OCI-LY1 (cell line): ENCODE results near the gene MBOAT2.

Source experiments
- H2AFZ ChIP-seq: fragments of 200-600 bp; sonication (generic), shearing (Covaris generic); 2 replicates; pipeline ENCODE4 v1.6.0; 2014; ENCODE audit warnings: antibody characterized with exemption, mild to moderate bottlenecking, low read length
- H3F3A ChIP-seq: fragments of 200-600 bp; sonication (generic), shearing (Covaris generic); 2 replicates; pipeline ENCODE4 v1.6.0; 2014; ENCODE audit warnings: mild to moderate bottlenecking, antibody characterized with exemption, low read length, moderate library complexity; ENCODE audit not compliant: insufficient read depth
- H3K27ac ChIP-seq: fragments of 200-600 bp; sonication (generic); 2 replicates; pipeline ENCODE4 v1.5.1; 2014; ENCODE audit warnings: low read length, mixed run types, mild to moderate bottlenecking, low read depth; ENCODE audit not compliant: poor library complexity, severe bottlenecking
- H3K27me3 ChIP-seq: fragments of 200-600 bp; sonication (generic); 2 replicates; pipeline ENCODE4 v1.6.0; 2014; ENCODE audit warnings: antibody characterized with exemption, mild to moderate bottlenecking, low read length, moderate library complexity; ENCODE audit not compliant: insufficient read depth
- H3K36me3 ChIP-seq: fragments of 200-600 bp; sonication (generic); 2 replicates; pipeline ENCODE4 v1.6.1; 2014; ENCODE audit warnings: mild to moderate bottlenecking, antibody characterized with exemption, low read length, moderate library complexity, mixed read lengths; ENCODE audit not compliant: insufficient read depth
- H3K4me1 ChIP-seq: fragments of 200-600 bp; sonication (generic); 2 replicates; pipeline ENCODE4 v1.5.1; 2014; ENCODE audit warnings: mild to moderate bottlenecking, low read length, moderate library complexity; ENCODE audit not compliant: insufficient read depth, severe bottlenecking
- H3K4me2 ChIP-seq: fragments of 200-600 bp; sonication (generic), shearing (Covaris generic); 2 replicates; pipeline ENCODE4 v1.6.1; 2014; ENCODE audit warnings: low read length
- H3K4me3 ChIP-seq: fragments of 200-600 bp; sonication (generic); 2 replicates; pipeline ENCODE4 v1.5.1; 2014; ENCODE audit warnings: low read length, low read depth, mild to moderate bottlenecking, mixed read lengths; ENCODE audit not compliant: poor library complexity, severe bottlenecking
- H3K79me2 ChIP-seq: fragments of 200-600 bp; shearing (Covaris generic); 2 replicates; pipeline ENCODE4 v1.6.1; 2016; ENCODE audit warnings: mixed run types, low read length, mixed read lengths; ENCODE audit not compliant: insufficient read depth
- H3K9ac ChIP-seq: fragments of 200-600 bp; sonication (generic), shearing (Covaris generic); 2 replicates; pipeline ENCODE4 v1.6.1; 2014; ENCODE audit warnings: mild to moderate bottlenecking, low read length, mixed read lengths
- H3K9me2 ChIP-seq: fragments of 200-600 bp; sonication (generic), shearing (Covaris generic); 2 replicates; pipeline ENCODE4 v1.6.1; 2014; ENCODE audit warnings: low read depth, mild to moderate bottlenecking, low read length, mixed read lengths
- H3K9me3 ChIP-seq: fragments of 200-600 bp; shearing (Covaris generic); 2 replicates; pipeline ENCODE4 v1.6.1; 2014; ENCODE audit warnings: low read length, mixed read lengths
- H4K20me1 ChIP-seq: fragments of 200-600 bp; sonication (generic), shearing (Covaris generic); 2 replicates; pipeline ENCODE4 v1.6.0; 2016; ENCODE audit warnings: mild to moderate bottlenecking, low read length; ENCODE audit not compliant: insufficient read depth
- CTCF ChIP-seq: fragments of 200-600 bp; sonication (generic), shearing (Covaris generic); IDR thresholded peaks from 2 replicates; pipeline ENCODE4 v1.5.1; 2017; ENCODE audit warnings: mild to moderate bottlenecking, antibody characterized with exemption, low read length, moderate library complexity, mixed read lengths
- EZH2 ChIP-seq: fragments of 200-600 bp; sonication (generic), shearing (Covaris generic); IDR thresholded peaks from 2 replicates; pipeline ENCODE4 v1.8.0; 2017; ENCODE audit warnings: borderline replicate concordance, mixed run types, mild to moderate bottlenecking, antibody characterized with exemption, low read length, moderate library complexity, mixed read lengths

The MBOAT2 gene

DNA sequence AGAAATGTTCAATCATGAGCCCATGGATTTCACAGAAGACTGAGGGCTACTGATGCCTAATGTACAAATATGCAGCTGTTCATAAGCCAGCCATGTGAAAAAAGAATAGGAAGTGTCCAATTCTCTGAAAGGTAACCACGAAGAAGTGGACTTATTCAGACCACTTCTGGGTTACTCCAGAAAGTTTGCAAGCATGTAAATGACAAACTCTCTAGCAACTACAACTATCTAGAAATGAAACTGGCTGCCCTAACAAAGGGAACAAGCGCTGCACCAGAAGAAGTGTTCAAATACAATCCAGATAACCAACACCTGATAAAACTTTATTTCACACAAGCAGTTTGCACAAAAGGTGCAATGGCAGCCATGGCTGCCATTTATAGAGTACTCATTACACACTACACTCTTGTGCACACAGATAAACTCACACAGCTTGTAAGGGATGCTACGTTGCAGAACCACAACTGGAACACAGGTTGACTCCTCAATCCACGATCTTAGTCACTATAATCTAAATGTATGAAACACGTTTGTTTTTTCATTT, 13.9 kb downstream of the MBOAT2 start:
- H3K79me2 ChIP-seq, result no peaks in the 10 kb centered on the region
- no peaks in the 10 kb centered on the region for H3K4me1 ChIP-seq

DNA sequence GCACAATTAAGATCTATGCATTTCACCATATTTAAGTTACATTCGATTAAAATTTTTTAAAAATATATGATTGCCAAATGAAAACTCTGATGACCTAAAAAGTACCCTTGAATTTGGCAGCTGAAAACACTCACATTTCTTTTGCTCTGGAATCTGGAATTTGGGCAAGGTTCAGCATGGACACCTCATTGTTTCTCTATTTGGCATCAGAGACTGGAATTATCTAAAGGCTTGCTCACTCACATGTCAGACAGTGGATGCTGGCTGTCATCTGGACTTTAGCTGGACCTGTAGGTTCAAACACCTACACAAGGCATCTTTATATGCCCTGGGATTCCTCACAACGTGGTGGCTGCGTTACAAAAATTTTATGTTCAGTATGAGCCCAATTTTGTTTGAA, 16.1 kb downstream of the MBOAT2 start:
- H3F3A ChIP-seq, result peaks cover 3% of the 10 kb centered on the region; the same call in 1 of the 2 replicates
- no peak overlapping the region for H3K27ac ChIP-seq
- H3K4me2 ChIP-seq, result no peak overlapping the region
- H3K79me2 ChIP-seq, result no peaks in the 10 kb centered on the region
- 0 out of 2 replicates have a peak, but pooled peaks cover 3% of the 10 kb centered on the region for H3K9me3 ChIP-seq
- no peak overlapping the region for H2AFZ ChIP-seq
- H3K4me3 ChIP-seq, result no peak overlapping the region
- no peak overlapping the region for H3K9ac ChIP-seq
- H3K36me3 ChIP-seq, result no peaks in the 10 kb centered on the region
- no peaks in the 10 kb centered on the region for H3K27me3 ChIP-seq
- no peak for TF ChIP-seq CTCF
- H3K9me2 ChIP-seq, result no peaks in the 10 kb centered on the region
- no peaks in the 10 kb centered on the region for H3K4me1 ChIP-seq
- H4K20me1 ChIP-seq, result no peaks in the 10 kb centered on the region

More for the DNA sequence above, 13.9 kb downstream of the MBOAT2 start:
- H3K9me3 ChIP-seq, result 0 out of 2 replicates have a peak, but pooled peaks cover 3% of the 10 kb centered on the region
- no peaks in the 10 kb centered on the region for H3K9me2 ChIP-seq
- H3K36me3 ChIP-seq, result no peaks in the 10 kb centered on the region
- no peak overlapping the region for H2AFZ ChIP-seq
- no peak overlapping the region for H3K27ac ChIP-seq
- no peaks in the 10 kb centered on the region for H3K27me3 ChIP-seq
- H3K4me2 ChIP-seq, result no peak overlapping the region
- TF ChIP-seq EZH2, result no peak
- H3K9ac ChIP-seq, result no peak overlapping the region
- no peaks in the 10 kb centered on the region for H4K20me1 ChIP-seq
- H3K4me3 ChIP-seq, result no peak overlapping the region
- peaks cover 3% of the 10 kb centered on the region; the same call in 1 of the 2 replicates for H3F3A ChIP-seq

DNA sequence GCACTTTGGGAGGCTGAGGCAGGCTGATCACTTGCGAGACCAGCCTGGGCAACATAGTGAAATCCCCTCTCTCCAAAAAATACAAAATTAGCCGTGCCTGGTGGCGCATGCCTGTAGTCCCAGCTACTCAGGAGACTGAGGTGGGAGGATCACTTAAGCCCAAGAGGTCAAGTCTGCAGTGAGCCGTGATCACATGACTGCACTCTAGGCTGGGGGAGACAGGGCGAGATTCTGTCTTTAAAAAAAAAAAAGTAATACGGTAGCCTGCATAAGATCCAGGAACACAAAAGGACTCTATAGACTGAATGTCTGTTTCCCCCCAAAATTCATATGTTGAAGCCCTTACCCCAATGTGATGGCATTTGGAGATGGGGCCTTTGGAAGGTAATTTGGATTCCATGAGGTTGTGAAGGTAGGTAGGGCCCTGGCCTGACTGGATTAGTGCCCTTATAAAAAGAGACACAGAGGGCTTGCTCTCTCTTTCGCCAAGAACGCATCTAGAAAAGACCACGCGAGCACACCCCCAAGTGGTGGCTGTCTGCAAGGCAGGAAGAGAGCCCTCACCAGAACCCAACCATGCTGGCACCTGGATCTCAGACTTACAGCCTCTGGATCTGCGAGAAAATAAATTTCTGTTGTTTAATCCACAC, 17.0 kb downstream of the MBOAT2 start:
- H3K9me3 ChIP-seq, result 0 out of 2 replicates have a peak, but pooled peaks cover 3% of the 10 kb centered on the region
- no peaks in the 10 kb centered on the region for H3K9me2 ChIP-seq
- H3K27ac ChIP-seq, result no peak overlapping the region
- peaks cover 3% of the 10 kb centered on the region; the same call in 1 of the 2 replicates for H3F3A ChIP-seq
- no peak overlapping the region for H3K9ac ChIP-seq
- H3K79me2 ChIP-seq, result no peaks in the 10 kb centered on the region
- TF ChIP-seq CTCF (peak; percentile 48), EZH2 (no peak)
- H2AFZ ChIP-seq, result no peak overlapping the region
- no peak overlapping the region for H3K4me2 ChIP-seq
- H3K27me3 ChIP-seq, result no peaks in the 10 kb centered on the region
- no peaks in the 10 kb centered on the region for H4K20me1 ChIP-seq
- no peak overlapping the region for H3K4me3 ChIP-seq
- no peaks in the 10 kb centered on the region for H3K4me1 ChIP-seq
- H3K36me3 ChIP-seq, result no peaks in the 10 kb centered on the region
